NCI-H1092 (cell line): ENCODE results near the gene RFX1.
"Not testable (repeated sequence)": the region's sequence is repeated elsewhere in the genome, so short reads cannot be mapped to it uniquely, and the experiment has no call there.

ENCODE experiments used
- DNase-seq: peaks from one replicate; lab custom pipeline; 2025; lab: John Stamatoyannopoulos, UW

The RFX1 gene

DNA sequence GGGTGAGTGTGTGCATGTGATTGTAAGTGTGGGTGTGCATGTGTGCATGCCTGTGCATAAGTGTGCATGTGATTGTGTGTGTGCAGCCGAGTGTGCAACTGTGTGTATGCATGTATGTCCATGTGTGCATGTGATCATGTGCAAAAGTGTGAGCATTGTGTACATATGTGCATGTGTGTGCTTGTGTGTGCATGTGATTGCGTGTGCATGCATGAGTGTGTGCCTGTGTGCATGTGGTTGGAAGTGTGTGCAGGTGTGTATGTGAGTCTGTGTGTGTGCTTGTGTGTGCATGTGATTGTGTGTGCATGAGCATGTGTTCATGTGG is 71.4 kb downstream of the RFX1 start:
- no peak for DNase-seq

DNA sequence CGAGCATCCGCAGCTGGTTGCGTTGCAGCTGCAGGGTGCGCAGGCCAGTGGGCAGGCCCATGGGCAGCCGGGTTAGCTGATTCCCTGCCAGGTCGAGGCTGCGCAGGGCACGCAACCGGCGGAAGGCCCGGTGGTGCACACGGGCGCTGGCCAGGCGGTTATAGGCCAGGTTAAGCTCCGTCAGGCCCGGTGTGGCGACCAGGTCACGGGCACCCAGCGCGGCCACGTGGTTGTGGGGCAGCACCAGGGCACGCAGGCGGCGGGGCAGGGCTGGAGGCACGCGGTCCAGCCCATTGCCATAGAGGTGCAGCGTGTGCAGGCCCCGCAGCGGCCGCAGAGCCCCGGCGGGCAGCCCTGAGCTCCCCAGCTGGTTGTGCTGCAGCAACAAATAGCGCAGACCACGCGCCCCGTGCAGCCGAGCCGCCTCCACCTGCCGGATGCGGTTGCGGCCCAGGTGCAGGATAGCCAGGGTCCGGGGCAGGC is 73.2 kb downstream of the RFX1 start:
- DNase-seq, result no peak

DNA sequence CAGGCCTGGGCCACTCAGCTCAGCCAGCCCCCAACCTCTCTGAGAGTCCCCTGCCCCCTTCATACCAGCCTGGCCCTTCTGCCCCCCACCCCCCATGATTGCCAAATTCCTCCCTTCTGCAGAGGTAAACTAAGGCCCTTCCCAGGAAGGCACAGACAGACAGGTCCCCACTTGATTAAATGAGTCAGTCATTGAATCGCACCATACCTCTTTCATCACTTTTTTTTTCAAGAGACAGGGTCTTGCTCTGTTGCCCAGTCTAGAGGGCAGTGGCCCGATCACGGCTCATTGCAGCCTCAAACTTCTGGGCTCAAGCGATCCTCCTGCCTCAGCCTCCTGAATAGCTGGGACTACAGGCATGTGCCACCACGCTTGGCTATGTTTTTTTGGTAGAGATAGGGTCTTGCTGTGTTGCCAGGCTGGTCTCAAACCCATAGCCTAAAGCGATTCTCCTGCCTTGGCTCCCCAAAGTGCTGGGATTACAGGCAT is 73.9 kb downstream of the RFX1 start:
- no peak for DNase-seq

GRCh38 chr19:13931391-13932148 is 74.5 kb downstream of the RFX1 start:
- no peak for DNase-seq

- DNase-seq, result no peak
Measured at GRCh38 chr19:13930402-13930801, 75.7 kb downstream of the RFX1 start.

- DNase-seq, result no peak
Measured at GRCh38 chr19:13929956-13930355, 76.2 kb downstream of the RFX1 start.

- no peak for DNase-seq
Measured at GRCh38 chr19:13929340-13929739, 76.8 kb downstream of the RFX1 start.

DNA sequence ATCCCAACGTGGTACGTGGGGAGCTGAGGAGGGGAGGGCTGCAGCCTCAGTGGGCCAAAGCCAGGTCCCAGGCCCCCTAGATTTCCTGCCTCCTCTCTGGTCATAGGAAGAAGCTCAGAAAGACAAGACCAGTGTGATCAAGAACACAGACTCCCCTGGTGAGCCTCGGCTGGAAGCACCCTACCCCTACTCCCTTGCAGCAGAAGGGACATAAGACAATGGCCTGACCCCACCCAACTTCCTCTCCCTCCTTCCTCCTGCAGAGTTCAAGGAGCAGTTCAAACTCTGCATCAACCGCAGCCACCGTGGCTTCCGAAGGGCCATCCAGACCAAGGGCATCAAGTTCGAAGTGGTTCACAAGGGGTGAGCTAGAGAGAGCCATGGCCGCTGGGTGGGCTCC is 79.4 kb downstream of the RFX1 start:
- DNase-seq, result no peak

DNA sequence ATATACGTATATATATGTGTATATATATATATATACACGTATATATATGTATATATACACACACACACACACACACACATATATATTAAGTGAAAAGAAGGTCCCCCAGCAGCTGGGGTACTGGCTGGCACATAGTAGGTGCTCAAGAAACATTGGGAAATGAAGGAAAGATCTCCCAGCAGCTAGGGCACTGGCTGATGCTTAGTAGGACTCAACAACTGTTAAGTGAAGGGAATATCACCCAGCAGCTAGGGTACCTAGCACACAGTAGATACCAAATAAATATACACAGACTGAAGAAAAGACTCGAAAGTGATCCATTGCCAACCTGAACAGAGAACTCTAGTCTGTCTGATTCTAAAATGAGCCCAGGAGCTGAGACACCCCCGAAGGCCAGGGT is 80.1 kb downstream of the RFX1 start:
- no peak for DNase-seq

DNA sequence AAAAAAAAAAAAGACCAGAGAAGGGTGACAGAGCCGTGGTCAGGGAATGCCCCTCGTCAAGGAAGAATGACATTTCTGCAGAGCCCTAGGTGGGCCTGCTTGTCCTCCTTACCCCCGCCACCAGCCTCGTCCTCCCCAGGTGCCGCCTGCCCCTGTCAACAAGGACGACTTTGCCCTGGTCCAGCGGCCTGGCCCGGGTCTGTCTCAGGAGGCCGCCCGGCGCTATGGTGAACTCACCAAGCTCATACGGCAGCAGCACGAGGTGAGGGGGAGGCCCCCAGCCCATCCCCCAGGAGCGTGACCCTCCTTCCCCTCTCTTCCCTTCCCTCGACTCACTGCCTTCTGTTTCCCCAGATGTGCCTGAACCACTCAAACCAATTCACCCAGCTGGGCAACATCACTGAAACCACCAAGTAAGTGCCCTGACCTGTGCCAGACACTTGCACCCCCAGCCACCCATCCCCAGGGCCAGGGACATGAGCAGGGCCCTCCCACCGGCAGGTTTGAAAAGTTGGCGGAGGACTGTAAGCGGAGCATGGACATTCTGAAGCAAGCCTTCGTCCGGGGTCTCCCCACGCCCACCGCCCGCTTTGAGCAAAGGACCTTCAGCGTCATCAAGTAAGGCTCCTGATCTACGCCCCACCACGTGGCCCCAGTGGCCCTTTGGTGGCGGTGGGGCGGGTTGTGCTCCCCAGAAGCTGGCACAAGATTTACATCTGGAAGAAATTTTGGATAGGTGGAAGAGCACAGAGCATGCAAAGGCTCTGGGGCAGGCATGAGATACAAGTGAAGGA is 82.7 kb downstream of the RFX1 start:
- no peak for DNase-seq

DNA sequence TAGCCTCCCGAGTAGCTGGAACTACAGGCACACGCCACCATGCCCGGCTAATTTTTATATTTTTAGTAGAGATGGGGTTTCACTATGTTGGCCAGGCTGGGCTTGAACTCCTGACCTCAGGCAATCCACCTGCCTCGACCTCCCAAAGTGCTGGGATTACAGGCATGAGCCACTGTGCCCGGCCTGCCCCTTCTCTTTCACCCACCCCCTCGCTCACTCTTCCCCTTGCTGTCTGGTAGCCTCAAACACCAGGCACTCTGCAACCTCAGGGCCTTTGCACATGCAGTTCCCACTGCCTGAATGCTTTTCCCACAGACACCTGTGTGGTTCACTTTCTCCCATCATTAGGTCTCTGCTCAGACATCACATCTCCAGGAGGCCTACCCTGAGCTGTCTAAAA is 84.0 kb downstream of the RFX1 start:
- not testable (repeated sequence) for DNase-seq

DNA sequence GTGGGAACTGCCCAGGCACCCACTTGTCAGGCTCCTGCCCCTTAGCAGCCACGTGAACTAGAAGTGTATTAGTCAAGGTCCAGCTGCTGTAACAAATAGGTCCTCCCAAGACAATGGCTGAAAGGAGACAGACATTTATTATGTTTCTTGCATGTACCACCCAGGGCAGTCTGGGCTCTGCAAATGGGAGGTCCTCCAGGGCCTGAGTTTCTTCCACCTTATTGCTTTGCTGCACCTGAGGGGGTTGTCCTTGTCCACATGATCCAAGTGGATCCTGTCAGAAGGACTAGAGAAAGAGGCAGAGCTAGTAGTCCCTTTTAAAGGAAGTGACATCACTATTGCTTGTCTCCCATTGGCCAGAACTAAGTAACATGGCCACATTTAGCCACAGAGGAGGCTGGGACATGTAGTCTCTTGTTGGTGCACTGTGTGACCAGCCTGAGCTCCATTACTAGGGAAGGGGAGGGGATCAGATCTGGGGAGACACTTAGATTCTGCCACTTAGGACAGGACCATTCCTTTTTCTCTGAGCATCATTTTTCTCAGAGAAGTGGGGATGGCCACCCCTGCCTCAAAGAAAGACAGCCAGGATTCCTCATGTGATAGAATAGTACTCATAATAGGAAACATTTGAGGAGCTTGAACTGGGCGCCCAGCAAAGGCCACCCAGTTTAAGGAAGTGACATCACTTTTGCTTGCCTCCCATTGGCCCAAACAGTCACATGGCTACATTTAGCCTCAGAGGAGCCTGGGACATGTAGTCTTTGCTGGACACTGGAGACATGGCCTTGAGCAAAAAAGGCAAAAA is 85.0 kb downstream of the RFX1 start:
- DNase-seq, result no peak

DNA sequence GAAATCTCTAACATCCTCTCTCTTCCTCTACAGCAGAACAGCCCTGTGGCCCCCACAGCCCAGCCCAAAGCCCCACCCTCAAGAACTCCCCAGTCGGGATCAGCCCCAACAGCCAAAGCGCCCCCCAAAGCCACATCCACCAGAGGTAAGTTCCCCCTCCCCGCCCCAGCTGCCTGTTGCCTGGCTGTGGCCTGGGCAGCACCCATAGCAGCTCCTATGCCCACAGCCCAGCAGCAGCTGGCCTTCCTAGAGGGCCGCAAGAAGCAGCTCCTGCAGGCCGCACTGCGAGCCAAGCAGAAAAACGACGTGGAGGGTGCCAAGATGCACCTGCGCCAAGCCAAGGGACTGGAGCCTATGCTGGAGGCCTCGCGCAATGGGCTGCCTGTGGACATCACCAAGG is 85.6 kb downstream of the RFX1 start:
- DNase-seq, result no peak

- no peak for DNase-seq
Measured at GRCh38 chr19:13918726-13919411, 87.3 kb downstream of the RFX1 start.

GRCh38 chr19:13917888-13918406 is 88.2 kb downstream of the RFX1 start:
- DNase-seq, result no peak

DNA sequence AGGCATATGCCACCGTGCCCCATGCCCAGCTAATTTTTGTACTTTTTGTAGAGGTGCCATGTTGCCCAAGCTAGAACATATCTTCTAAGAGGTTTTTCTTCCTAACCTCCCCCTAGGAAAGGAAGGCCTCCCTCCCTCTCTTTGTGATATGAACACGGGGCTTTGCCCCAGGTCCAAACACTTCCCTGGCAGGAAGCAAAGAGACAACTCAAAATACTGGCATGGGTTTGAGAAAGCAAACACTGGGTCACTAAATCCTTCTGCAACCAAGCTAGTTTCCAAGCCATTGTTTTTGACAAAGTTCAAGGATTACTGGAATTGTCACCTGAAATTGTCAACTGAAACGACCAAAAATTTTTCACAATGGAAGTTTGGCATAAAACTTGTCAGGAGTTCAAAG is 91.3 kb downstream of the RFX1 start:
- DNase-seq, result no peak

DNA sequence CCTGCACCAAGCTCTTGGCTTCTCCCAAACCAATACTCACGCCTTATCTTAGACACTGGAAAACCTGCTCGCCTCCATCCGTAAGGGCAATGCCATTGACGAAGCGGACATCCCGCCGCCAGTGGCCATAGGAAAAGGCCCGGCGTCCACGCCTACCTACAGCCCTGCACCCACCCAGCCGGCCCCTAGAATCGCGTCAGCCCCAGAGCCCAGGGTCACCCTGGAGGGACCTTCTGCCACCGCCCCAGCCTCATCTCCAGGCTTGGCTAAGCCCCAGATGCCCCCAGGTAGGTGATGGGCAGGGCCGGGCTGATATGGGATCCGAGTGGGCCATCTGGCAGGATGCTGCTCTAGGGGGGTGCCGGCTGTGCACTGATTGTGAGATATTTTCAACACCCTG is 92.8 kb downstream of the RFX1 start:
- no peak for DNase-seq
